Stimulated activated naive B cell treated with anti-CD40 and anti-IgM and Interleukin-4, amounts not matched to agents 10 μg/mL and 1 μg/mL and 100 μg/mL, for 72 hours (primary cell): Measurements from ENCODE around the gene PDZD4.

Experiments
- ATAC-seq, 2 donors: fragments of 150-1000 bp; cut with Tn5 transposase; replicated peaks; 2 replicates each; pipeline ENCODE4 v1.10.0; 2021; ENCODE audit warnings: moderate library complexity in 1 of 2
- DNase-seq: peaks from one replicate; pipeline ENCODE4 v3.0.0; 2021
- H3K27ac Mint-ChIP-seq: one replicate; pipeline ENCODE4 v1.8.0; 2022; ENCODE audit warnings: mild to moderate bottlenecking, mixed read lengths
- H3K27me3 Mint-ChIP-seq, 2 donors: one replicate each; pipeline ENCODE4 v1.8.0; 2022; ENCODE audit warnings: mixed read lengths in 2 of 2
- H3K36me3 Mint-ChIP-seq, 2 donors: one replicate each; pipeline ENCODE4 v1.8.0; 2022; ENCODE audit warnings: mixed read lengths in 2 of 2, mild to moderate bottlenecking in 1 of 2
- H3K4me1 Mint-ChIP-seq, 2 donors: one replicate each; pipeline ENCODE4 v1.8.0; 2022; ENCODE audit warnings: mixed read lengths in 2 of 2, mild to moderate bottlenecking in 1 of 2
- H3K4me3 Mint-ChIP-seq, 2 donors: one replicate each; pipeline ENCODE4 v1.8.0; 2022; ENCODE audit warnings: mild to moderate bottlenecking in 2 of 2, mixed read lengths in 2 of 2, moderate library complexity in 1 of 2
- H3K9me3 Mint-ChIP-seq, 2 donors: one replicate each; pipeline ENCODE4 v1.8.0; 2022; ENCODE audit warnings: mixed read lengths in 2 of 2, mild to moderate bottlenecking in 1 of 2

Gene PDZD4, protein sequence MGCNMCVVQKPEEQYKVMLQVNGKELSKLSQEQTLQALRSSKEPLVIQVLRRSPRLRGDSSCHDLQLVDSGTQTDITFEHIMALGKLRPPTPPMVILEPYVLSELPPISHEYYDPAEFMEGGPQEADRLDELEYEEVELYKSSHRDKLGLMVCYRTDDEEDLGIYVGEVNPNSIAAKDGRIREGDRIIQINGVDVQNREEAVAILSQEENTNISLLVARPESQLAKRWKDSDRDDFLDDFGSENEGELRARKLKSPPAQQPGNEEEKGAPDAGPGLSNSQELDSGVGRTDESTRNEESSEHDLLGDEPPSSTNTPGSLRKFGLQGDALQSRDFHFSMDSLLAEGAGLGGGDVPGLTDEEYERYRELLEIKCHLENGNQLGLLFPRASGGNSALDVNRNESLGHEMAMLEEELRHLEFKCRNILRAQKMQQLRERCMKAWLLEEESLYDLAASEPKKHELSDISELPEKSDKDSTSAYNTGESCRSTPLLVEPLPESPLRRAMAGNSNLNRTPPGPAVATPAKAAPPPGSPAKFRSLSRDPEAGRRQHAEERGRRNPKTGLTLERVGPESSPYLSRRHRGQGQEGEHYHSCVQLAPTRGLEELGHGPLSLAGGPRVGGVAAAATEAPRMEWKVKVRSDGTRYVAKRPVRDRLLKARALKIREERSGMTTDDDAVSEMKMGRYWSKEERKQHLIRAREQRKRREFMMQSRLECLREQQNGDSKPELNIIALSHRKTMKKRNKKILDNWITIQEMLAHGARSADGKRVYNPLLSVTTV

DNA sequence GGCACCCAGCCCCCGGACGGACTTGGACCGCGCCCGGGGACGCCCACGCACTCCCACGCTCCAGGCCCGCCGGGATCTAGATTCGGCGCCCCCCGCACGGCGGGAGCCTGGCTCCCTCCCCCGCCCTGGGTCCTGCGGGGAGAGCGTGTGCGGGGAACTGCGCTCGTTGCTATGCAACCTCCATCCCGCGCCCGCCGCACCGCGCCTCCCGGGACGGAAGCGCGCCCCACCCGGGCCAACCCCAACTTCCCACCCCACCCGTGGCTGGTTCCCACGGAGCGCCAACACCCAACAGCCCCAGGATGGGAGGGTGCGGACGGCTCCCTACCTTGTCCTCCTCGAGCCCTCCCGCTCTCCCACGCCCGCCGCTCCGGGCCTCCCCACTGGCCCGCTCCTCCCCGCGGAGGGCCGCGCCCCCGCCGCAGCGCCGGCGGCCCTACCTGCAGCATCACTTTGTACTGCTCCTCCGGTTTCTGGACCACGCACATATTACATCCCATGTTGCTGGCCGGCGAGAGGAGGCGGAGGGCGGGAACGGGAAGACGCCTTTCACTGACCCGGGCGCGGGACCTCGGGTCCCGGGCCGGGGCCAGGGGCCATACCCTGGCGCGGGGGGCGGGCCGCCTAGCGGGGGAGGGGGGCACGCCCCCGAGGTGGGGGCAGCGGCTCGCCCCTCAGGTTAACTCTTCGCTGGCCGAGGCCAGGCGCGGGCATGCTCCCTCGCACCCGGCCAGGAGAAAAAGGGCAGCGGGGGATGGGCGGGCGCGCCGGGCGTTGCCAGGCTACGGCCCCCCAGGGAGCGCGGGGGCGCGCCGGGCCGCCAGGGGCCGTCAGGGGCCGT lies at the start of gene PDZD4:
PDZD4 (minus strand) TSS at position 746 of the 841 bp plus-strand sequence; CDS start at position 500, 246 bp downstream.
- peak within 1 kb of the TSS; percentile 60 to 73 for H3K4me3 Mint-ChIP-seq
- no peaks in the 10 kb centered on the region for H3K9me3 Mint-ChIP-seq
- no peak within 1 kb of the TSS for H3K27ac Mint-ChIP-seq
- peaks cover 0 to 3% of the 10 kb centered on the region in 2 donors for H3K4me1 Mint-ChIP-seq
- H3K27me3 Mint-ChIP-seq = peaks cover 48 to 51% of the 10 kb centered on the region in 2 donors
- no peak for DNase-seq
- ATAC-seq = peak; percentile 36 to 41
- no peaks in the 10 kb centered on the region for H3K36me3 Mint-ChIP-seq

DNA sequence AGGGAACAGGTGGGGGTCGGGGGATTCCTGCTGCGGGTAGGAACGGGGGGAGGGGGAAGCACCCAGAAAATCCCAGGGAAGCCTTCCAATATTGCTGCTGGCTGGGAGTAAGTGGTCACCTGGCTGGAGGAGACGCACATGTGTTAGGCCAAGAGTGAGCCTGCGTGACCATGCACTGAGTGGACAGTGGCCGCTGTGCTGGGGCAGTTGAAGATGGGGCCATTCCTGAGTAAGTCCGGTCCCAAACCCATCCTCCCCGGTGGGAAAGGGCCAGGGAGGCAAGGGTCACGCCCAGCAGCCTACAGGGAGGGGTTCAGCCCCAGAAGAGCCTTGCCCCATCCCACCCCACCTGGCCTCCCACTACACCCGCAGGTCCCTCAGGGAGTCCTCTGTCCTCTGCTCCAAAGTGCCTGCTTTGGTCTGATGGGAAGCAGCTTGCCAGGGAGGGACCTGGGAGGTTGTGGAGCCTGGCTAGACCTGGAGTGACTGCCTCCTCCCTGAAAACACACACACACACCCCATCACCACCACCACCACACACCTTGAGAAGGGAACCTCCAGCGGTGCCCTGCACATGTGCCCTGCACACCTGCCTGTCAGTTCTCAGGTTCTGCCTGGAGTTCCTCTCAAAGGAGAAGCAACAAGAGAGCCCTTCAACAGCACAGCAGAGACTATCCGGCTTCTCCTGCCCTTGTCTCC lies 49.5 kb upstream of the PDZD4 start:
- H3K9me3 Mint-ChIP-seq = peaks cover 0 to 3% of the 10 kb centered on the region in 2 donors
- no peak for DNase-seq
- H3K4me1 Mint-ChIP-seq = peaks cover 22 to 27% of the 10 kb centered on the region in 2 donors
- H3K36me3 Mint-ChIP-seq = peaks cover 0 to 5% of the 10 kb centered on the region in 2 donors
- H3K4me3 Mint-ChIP-seq = peak overlapping the region in 1 of 2 donors; percentile 66
- no peak overlapping the region for H3K27ac Mint-ChIP-seq
- no peak for ATAC-seq
- peaks cover 48 to 60% of the 10 kb centered on the region in 2 donors for H3K27me3 Mint-ChIP-seq

DNA sequence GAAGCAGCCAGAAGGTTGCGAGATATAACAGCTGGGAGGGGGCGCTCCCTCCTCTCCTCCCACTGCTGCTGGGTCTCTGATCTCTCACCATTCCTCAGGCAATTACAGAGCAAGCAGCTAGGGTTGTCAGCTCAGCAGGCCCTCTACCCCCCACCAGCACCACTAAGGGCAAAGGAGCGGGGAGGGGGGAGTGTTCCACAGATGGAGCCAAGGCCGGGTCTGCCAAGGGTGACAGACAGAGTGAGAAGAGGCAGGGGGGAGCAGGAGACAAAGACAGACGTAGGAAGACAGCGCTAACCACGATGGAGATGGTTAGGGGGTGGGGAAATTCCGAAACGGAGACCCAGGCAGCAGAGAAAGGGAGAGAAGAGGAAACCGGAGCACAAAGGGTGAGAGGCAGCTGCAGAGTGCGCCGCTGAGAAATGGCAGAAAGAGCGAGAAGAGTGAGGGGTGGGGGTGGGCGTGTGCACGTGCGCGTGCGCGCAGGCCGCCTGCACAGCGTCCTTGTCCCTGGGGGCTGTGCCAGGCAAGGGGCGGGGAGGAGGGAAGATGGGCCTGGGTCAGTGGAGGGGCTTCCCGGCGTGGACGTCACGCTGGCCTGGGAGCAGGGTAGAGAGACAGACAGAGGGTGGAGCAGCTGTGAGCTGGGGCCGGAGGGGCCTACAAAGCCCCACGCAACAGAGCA lies 48.8 kb upstream of the PDZD4 start:
- DNase-seq (no peak), ATAC-seq (peak; percentile 73 to 80)
- H3K36me3 Mint-ChIP-seq = peaks cover 0 to 5% of the 10 kb centered on the region in 2 donors
- H3K9me3 Mint-ChIP-seq = peaks cover 0 to 3% of the 10 kb centered on the region in 2 donors
- peaks cover 20 to 25% of the 10 kb centered on the region in 2 donors for H3K4me1 Mint-ChIP-seq
- peak overlapping the region; percentile 59 to 66 for H3K4me3 Mint-ChIP-seq
- peaks cover 54 to 63% of the 10 kb centered on the region in 2 donors for H3K27me3 Mint-ChIP-seq
- no peak overlapping the region for H3K27ac Mint-ChIP-seq

DNA sequence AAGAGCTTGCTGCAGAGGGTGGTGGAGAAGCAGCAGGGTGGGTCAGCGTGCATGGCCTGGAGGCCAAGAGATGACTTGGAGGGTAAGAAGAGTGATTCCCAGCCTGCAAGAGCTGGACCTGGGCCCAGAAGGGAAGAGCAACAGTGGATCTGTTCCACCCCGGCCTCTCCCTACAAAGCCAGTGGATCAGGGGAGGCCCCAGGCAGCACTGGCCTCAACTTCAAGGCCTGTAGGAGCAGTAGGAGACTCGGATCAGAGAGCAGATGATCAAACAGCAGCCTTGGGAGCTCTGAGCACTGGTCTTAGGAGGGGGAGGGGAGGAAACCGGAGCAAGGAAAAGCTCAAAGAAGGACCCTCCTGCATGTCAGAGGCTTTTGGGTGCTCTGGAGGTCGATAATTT lies 48.0 kb upstream of the PDZD4 start:
- ATAC-seq (no peak), DNase-seq (no peak)
- Mint-ChIP-seq H3K36me3 (peaks cover 0 to 5% of the 10 kb centered on the region in 2 donors), H3K4me3 (peak overlapping the region in 1 of 2 donors; percentile 9), H3K4me1 (peaks cover 20 to 25% of the 10 kb centered on the region in 2 donors), H3K27me3 (peaks cover 59 to 65% of the 10 kb centered on the region in 2 donors), H3K9me3 (peaks cover 0 to 3% of the 10 kb centered on the region in 2 donors), H3K27ac (no peak overlapping the region)

DNA sequence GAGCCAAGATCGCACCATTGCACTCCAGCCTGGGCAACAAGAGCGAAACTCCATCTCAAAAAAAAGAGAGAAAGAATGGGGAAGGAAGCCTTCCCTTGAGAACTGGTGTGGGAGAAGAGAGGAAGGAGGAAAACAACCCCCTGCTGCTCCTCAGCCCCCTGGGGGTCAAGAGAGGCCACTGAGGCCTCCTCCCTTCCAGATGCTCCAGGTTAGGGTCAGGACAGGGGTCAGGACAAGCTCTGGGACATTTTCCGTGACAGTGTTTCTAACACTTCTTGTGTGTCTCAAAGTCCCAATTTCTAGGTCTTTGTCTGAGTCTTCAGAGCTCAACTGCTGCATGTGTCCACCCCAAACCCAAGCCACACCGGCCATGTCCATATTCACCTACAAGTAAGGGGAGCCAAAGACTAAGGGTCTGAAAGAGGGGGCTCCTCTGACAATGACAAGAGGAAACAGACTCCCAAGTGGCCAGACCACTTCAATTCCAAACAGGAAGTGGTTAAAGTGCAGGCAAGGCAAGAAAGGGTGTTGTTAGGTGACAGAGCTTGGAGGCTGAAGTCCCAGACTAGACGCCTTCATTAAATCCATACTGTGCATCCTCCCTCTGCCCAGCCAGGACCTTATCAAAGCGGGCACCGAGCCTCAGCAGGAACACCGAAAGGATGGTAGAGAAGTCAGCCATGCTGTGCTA lies 47.4 kb upstream of the PDZD4 start:
- peaks cover 0 to 3% of the 10 kb centered on the region in 2 donors for H3K9me3 Mint-ChIP-seq
- H3K27me3 Mint-ChIP-seq = peaks cover 60 to 66% of the 10 kb centered on the region in 2 donors
- DNase-seq (no peak), ATAC-seq (no peak)
- peaks cover 2 to 5% of the 10 kb centered on the region in 2 donors for H3K36me3 Mint-ChIP-seq
- H3K4me1 Mint-ChIP-seq = peaks cover 20 to 23% of the 10 kb centered on the region in 2 donors
- H3K27ac Mint-ChIP-seq = no peak overlapping the region
- no peak overlapping the region for H3K4me3 Mint-ChIP-seq

DNA sequence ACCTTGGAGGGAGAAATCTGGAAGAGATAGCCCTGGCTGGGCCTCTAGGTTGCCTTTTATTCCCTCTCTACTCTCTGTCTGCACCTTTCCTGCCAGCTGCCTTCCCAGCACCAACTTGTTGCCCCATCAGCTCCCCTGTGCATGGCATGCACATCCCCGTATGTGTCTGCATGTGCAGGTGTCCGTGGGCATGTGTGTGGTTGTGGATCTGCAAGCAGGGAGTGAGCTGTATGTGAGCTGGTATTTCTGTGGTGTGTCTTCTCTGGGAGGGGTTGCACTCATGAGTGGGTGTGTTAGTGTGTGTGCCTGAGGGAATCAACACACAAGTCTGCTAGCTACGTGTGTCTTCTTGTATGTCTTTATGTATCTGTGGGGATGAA lies 45.8 kb upstream of the PDZD4 start:
- Mint-ChIP-seq H3K27ac (peak overlapping the region; percentile 68), H3K4me1 (peaks cover 20 to 25% of the 10 kb centered on the region in 2 donors), H3K9me3 (peaks cover 0 to 3% of the 10 kb centered on the region in 2 donors), H3K27me3 (peaks cover 62 to 69% of the 10 kb centered on the region in 2 donors), H3K36me3 (peaks cover 6 to 8% of the 10 kb centered on the region in 2 donors), H3K4me3 (no peak overlapping the region)
- no peak for ATAC-seq
- no peak for DNase-seq

DNA sequence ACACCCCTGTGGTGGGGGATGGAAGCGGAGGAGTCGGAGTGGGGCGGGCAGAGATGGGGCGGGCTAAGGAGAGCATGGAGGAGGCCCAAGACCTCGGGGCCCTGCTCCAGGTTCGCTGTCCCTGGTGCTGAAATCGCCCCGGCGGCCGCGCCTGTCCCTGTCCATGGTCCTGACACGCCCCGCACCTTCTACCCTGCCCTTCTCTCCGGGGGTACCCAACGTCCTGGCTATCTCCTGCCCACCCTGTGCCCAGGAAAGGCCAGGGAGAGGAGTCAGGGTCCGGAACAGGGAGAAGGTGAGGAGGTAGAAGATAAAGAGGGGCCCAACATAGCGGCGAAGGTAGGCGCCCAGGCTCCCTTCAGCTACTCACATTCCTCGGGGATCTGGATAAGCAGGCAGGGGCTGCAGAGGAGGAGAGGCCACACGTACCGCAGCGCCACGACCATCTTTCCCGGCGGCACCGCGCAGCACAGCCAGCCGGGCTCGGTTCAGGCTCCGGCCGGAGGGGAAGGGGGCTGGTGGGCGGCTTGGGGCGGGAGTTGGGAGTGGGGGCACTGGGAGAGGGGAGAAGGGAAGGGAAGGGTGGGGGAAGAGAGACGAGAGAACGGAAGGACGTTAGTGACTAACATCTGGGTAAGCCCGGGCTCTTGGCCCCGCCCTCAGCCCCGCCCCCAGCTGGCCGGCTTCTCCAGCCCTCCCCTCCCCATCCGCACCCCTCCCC lies 45.2 kb upstream of the PDZD4 start:
- ATAC-seq (peak; percentile 38 to 53), DNase-seq (no peak)
- Mint-ChIP-seq H3K9me3 (peaks cover 0 to 3% of the 10 kb centered on the region in 2 donors), H3K36me3 (peaks cover 6 to 8% of the 10 kb centered on the region in 2 donors), H3K4me3 (no peak overlapping the region), H3K27me3 (peaks cover 62 to 69% of the 10 kb centered on the region in 2 donors), H3K4me1 (peaks cover 20 to 25% of the 10 kb centered on the region in 2 donors), H3K27ac (no peak overlapping the region)

DNA sequence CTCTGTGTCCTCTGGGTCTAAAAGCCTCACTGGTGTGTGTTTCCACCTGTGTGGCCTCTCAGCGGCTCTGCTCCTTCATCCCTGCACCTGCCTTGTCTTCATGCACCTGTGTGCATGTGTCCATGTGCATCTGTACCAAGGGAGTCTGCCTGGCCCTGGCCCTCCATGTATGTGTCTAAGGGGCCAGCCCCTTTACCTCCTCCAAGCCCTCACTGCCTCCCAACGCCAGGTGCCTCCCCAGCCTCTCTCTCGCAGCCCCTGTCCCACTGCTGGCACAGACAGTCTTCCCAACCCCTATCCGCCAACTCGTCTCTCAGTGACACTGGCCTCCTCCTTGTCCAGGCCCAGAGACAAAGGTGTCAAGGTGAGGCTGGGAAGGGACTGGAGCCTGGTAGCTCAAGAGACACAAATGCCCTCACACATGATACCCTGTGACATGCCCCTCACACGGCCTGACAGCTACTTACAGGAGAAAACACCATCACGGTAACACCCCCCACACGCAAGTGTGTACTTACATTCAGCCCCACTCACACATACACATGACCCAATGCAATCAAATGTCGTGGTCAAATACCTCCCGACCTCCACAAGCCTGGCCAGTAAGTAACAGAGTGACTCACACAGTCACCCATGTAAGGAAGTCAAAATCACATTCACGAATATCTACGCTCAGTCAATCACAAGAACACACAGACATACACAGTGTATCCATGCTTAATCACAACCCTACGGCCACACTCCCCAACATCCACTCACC lies 44.2 kb upstream of the PDZD4 start:
- Mint-ChIP-seq H3K9me3 (peaks cover 0 to 3% of the 10 kb centered on the region in 2 donors), H3K4me1 (peaks cover 18 to 24% of the 10 kb centered on the region in 2 donors), H3K36me3 (peaks cover 6 to 8% of the 10 kb centered on the region in 2 donors), H3K4me3 (no peak overlapping the region), H3K27me3 (peaks cover 61 to 64% of the 10 kb centered on the region in 2 donors), H3K27ac (no peak overlapping the region)
- DNase-seq (no peak), ATAC-seq (no peak)

DNA sequence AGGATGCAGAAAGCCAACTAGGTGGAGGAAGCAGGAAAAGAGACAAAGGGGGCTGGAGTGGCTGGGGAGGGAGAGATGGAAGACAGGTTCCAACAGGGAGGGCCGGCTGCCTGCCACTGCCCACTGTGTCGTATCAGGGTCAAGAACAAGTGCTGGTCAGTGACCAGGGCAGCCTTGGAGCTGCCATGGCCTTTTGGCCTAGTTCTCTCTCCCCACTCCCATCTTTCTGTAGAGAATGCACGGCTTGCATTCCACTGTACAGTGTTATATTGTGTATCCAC lies 43.7 kb upstream of the PDZD4 start:
- DNase-seq = no peak
- Mint-ChIP-seq H3K4me3 (no peak overlapping the region), H3K36me3 (peaks cover 8 to 9% of the 10 kb centered on the region in 2 donors), H3K9me3 (peaks cover 0 to 3% of the 10 kb centered on the region in 2 donors), H3K4me1 (peaks cover 13 to 19% of the 10 kb centered on the region in 2 donors), H3K27me3 (peaks cover 56 to 63% of the 10 kb centered on the region in 2 donors), H3K27ac (no peak overlapping the region)
- no peak for ATAC-seq

DNA sequence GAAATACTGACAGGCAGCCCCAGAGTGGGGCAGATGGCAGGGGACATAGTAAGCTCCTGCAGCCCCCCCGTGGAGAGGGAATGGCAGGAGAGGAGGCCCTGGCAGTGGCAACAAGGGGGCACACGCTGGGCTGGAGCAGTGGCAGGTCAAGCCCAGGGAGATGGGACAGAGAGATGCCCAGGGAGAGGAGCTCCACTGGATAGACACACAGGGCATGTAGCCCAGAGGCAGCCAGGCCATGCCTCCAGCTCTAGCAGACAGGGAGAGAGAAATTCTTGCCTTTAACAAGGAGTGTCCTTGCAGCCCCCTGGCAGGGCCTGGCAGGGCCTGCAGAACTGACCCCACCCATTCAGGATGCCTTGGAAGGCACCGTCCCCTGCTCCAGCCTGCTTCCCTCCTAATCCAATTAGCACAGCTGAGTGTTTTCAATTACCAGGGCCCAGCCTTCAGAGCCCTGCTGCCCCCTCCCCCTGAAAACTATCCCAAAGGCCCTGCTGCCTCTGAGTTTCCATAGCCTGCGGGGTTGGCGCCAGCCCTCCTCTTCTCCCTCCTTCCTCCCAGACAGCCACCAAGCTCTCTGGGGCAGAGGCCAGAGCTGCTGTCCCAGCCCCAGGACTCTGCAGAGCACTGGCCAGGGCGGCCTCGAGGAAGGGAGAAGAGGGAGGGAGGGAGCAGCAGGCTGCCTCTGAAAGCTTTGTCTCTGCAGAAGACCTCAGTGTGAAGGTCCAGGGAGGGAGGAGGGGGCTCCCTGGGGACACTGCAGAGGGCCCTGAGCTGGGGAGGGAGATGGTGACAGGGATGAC lies 43.1 kb upstream of the PDZD4 start:
- no peak for DNase-seq
- H3K27me3 Mint-ChIP-seq = peaks cover 50 to 60% of the 10 kb centered on the region in 2 donors
- no peak overlapping the region for H3K27ac Mint-ChIP-seq
- no peak overlapping the region for H3K4me3 Mint-ChIP-seq
- ATAC-seq = no peak
- H3K4me1 Mint-ChIP-seq = peaks cover 10 to 13% of the 10 kb centered on the region in 2 donors
- peaks cover 0 to 3% of the 10 kb centered on the region in 2 donors for H3K9me3 Mint-ChIP-seq
- H3K36me3 Mint-ChIP-seq = peaks cover 8 to 9% of the 10 kb centered on the region in 2 donors
